Measurements from ENCODE around the gene GIPR.

GIPR gene

GRCh38 chr19:45691516-45692186 is 23.6 kb downstream of the GIPR start, which contains the start of gene SNRPD2:
SNRPD2 (minus strand) TSS chr19:45691953; CDS start chr19:45691888, 65 bp downstream.
- H3K27me3 ChIP-seq (ENCODE audit: control insufficient read depth, insufficient read depth, low read length), result no peaks in the 10 kb centered on the region
- WGBS (ENCODE audit: insufficient coverage, insufficient read length), result no CpG with 5 or more reads among the region's 36 CpGs
- no peaks in the 10 kb centered on the region for H3K9me3 ChIP-seq (ENCODE audit: control insufficient read depth, insufficient read depth, low read length)
- H3K4me3 ChIP-seq (ENCODE audit: low read length), result peak within 1 kb of the TSS; percentile 88
- peaks cover 28% of the 10 kb centered on the region for H3K36me3 ChIP-seq (ENCODE audit: control insufficient read depth, insufficient read depth, low read length)
- no peak within 1 kb of the TSS for H3K27ac ChIP-seq (ENCODE audit: low read length)
- no peaks in the 10 kb centered on the region; the same call in 1 of the 2 replicates for H3K4me1 ChIP-seq (ENCODE audit: control insufficient read depth, insufficient read depth, low read length)
- no peak for DNase-seq (ENCODE audit: low read depth, low spot score)

GRCh38 chr19:45692187-45693105 is 24.4 kb downstream of the GIPR start, which contains the start of gene QPCTL:
QPCTL (plus strand) TSS chr19:45692666; CDS start chr19:45692704, 38 bp downstream.
- Histone ChIP-seq H3K36me3 (ENCODE audit: control insufficient read depth, insufficient read depth, low read length) (peaks cover 22% of the 10 kb centered on the region), H3K4me3 (ENCODE audit: low read length) (peak within 1 kb of the TSS; percentile 88), H3K27ac (ENCODE audit: low read length) (no peak within 1 kb of the TSS), H3K9me3 (ENCODE audit: control insufficient read depth, insufficient read depth, low read length) (no peaks in the 10 kb centered on the region), H3K4me1 (ENCODE audit: control insufficient read depth, insufficient read depth, low read length) (no peaks in the 10 kb centered on the region; the same call in 1 of the 2 replicates), H3K27me3 (ENCODE audit: control insufficient read depth, insufficient read depth, low read length) (no peaks in the 10 kb centered on the region)
- DNase-seq (ENCODE audit: low read depth, low spot score), result peak; percentile 98
- no CpG with 5 or more reads among the region's 70 CpGs for WGBS (ENCODE audit: insufficient coverage, insufficient read length)

- Histone ChIP-seq H3K36me3 (ENCODE audit: control insufficient read depth, insufficient read depth, low read length) (peaks cover 16% of the 10 kb centered on the region), H3K9me3 (ENCODE audit: control insufficient read depth, insufficient read depth, low read length) (no peaks in the 10 kb centered on the region), H3K27me3 (ENCODE audit: control insufficient read depth, insufficient read depth, low read length) (no peaks in the 10 kb centered on the region), H3K4me1 (ENCODE audit: control insufficient read depth, insufficient read depth, low read length) (no peaks in the 10 kb centered on the region; the same call in 1 of the 2 replicates), H3K4me3 (ENCODE audit: low read length) (peak overlapping the region; percentile 75), H3K27ac (ENCODE audit: low read length) (no peak overlapping the region)
- no peak for DNase-seq (ENCODE audit: low read depth, low spot score)
- WGBS (ENCODE audit: insufficient coverage, insufficient read length), result no CpG with 5 or more reads among the region's 22 CpGs
These were observed 25.2 kb downstream of the GIPR start for GRCh38 chr19:45693106-45693788.

- Histone ChIP-seq H3K27me3 (ENCODE audit: control insufficient read depth, insufficient read depth, low read length) (no peaks in the 10 kb centered on the region), H3K36me3 (ENCODE audit: control insufficient read depth, insufficient read depth, low read length) (peaks cover 25% of the 10 kb centered on the region), H3K4me3 (ENCODE audit: low read length) (no peak overlapping the region), H3K9me3 (ENCODE audit: control insufficient read depth, insufficient read depth, low read length) (no peaks in the 10 kb centered on the region; the same call in 1 of the 2 replicates), H3K27ac (ENCODE audit: low read length) (no peak overlapping the region), H3K4me1 (ENCODE audit: control insufficient read depth, insufficient read depth, low read length) (no peaks in the 10 kb centered on the region)
- WGBS (ENCODE audit: insufficient coverage, insufficient read length), result no CpG with 5 or more reads among the region's 7 CpGs
- DNase-seq (ENCODE audit: low read depth, low spot score), result no peak
These were observed 33.7 kb downstream of the GIPR start for GRCh38 chr19:45701676-45702075.

GRCh38 chr19:45705115-45705514 is 37.1 kb downstream of the GIPR start:
- H3K27me3 ChIP-seq (ENCODE audit: control insufficient read depth, insufficient read depth, low read length), result no peaks in the 10 kb centered on the region
- H3K4me3 ChIP-seq (ENCODE audit: low read length), result no peak overlapping the region
- H3K36me3 ChIP-seq (ENCODE audit: control insufficient read depth, insufficient read depth, low read length), result peaks cover 19% of the 10 kb centered on the region
- no CpG with 5 or more reads among the region's 9 CpGs for WGBS (ENCODE audit: insufficient coverage, insufficient read length)
- no peaks in the 10 kb centered on the region; the same call in 1 of the 2 replicates for H3K9me3 ChIP-seq (ENCODE audit: control insufficient read depth, insufficient read depth, low read length)
- no peaks in the 10 kb centered on the region for H3K4me1 ChIP-seq (ENCODE audit: control insufficient read depth, insufficient read depth, low read length)
- no peak overlapping the region for H3K27ac ChIP-seq (ENCODE audit: low read length)
- DNase-seq (ENCODE audit: low read depth, low spot score), result no peak

- no peak overlapping the region for H3K27ac ChIP-seq (ENCODE audit: low read length)
- no peaks in the 10 kb centered on the region for H3K4me1 ChIP-seq (ENCODE audit: control insufficient read depth, insufficient read depth, low read length)
- peaks cover 18% of the 10 kb centered on the region for H3K36me3 ChIP-seq (ENCODE audit: control insufficient read depth, insufficient read depth, low read length)
- DNase-seq (ENCODE audit: low read depth, low spot score), result no peak
- no peak overlapping the region for H3K4me3 ChIP-seq (ENCODE audit: low read length)
- no CpG with 5 or more reads among the region's 12 CpGs for WGBS (ENCODE audit: insufficient coverage, insufficient read length)
- H3K9me3 ChIP-seq (ENCODE audit: control insufficient read depth, insufficient read depth, low read length), result no peaks in the 10 kb centered on the region; the same call in 1 of the 2 replicates
- no peaks in the 10 kb centered on the region for H3K27me3 ChIP-seq (ENCODE audit: control insufficient read depth, insufficient read depth, low read length)
These were observed 37.8 kb downstream of the GIPR start for GRCh38 chr19:45705710-45706415.

GRCh38 chr19:45710356-45711130 is 42.5 kb downstream of the GIPR start:
- Histone ChIP-seq H3K9me3 (ENCODE audit: control insufficient read depth, insufficient read depth, low read length) (no peaks in the 10 kb centered on the region), H3K4me1 (ENCODE audit: control insufficient read depth, insufficient read depth, low read length) (no peaks in the 10 kb centered on the region), H3K4me3 (ENCODE audit: low read length) (no peak overlapping the region), H3K36me3 (ENCODE audit: control insufficient read depth, insufficient read depth, low read length) (peaks cover 9% of the 10 kb centered on the region), H3K27ac (ENCODE audit: low read length) (no peak overlapping the region), H3K27me3 (ENCODE audit: control insufficient read depth, insufficient read depth, low read length) (no peaks in the 10 kb centered on the region)
- WGBS (ENCODE audit: insufficient coverage, insufficient read length), result no CpG with 5 or more reads among the region's 10 CpGs
- DNase-seq (ENCODE audit: low read depth, low spot score), result no peak

GRCh38 chr19:45711851-45712698 is 44.1 kb downstream of the GIPR start:
- no CpG with 5 or more reads among the region's 76 CpGs for WGBS (ENCODE audit: insufficient coverage, insufficient read length)
- DNase-seq (ENCODE audit: low read depth, low spot score), result no peak
- Histone ChIP-seq H3K4me3 (ENCODE audit: low read length) (no peak overlapping the region), H3K27me3 (ENCODE audit: control insufficient read depth, insufficient read depth, low read length) (no peaks in the 10 kb centered on the region), H3K4me1 (ENCODE audit: control insufficient read depth, insufficient read depth, low read length) (no peaks in the 10 kb centered on the region), H3K36me3 (ENCODE audit: control insufficient read depth, insufficient read depth, low read length) (peaks cover 9% of the 10 kb centered on the region), H3K27ac (ENCODE audit: low read length) (no peak overlapping the region), H3K9me3 (ENCODE audit: control insufficient read depth, insufficient read depth, low read length) (no peaks in the 10 kb centered on the region)

- no CpG with 5 or more reads among the region's 25 CpGs for whole genome bisulfite sequencing (ENCODE audit: insufficient coverage, insufficient read length)
- H3K4me1 ChIP-seq (ENCODE audit: control insufficient read depth, insufficient read depth, low read length), result no peaks in the 10 kb centered on the region
- H3K36me3 ChIP-seq (ENCODE audit: control insufficient read depth, insufficient read depth, low read length), result peaks cover 9% of the 10 kb centered on the region
- no peak for DNase-seq (ENCODE audit: low read depth, low spot score)
- H3K27ac ChIP-seq (ENCODE audit: low read length), result no peak overlapping the region
- no peaks in the 10 kb centered on the region for H3K27me3 ChIP-seq (ENCODE audit: control insufficient read depth, insufficient read depth, low read length)
- H3K9me3 ChIP-seq (ENCODE audit: control insufficient read depth, insufficient read depth, low read length), result no peaks in the 10 kb centered on the region
- H3K4me3 ChIP-seq (ENCODE audit: low read length), result no peak overlapping the region
These were observed 44.7 kb downstream of the GIPR start for GRCh38 chr19:45712699-45713067.
